GM18499 (cell line): ENCODE results near the gene SLC41A3.

ENCODE experiments used
- ATAC-seq: cut with Tn5 transposase; IDR thresholded peaks from one replicate; pipeline ENCODE4 v1.9.1; 2021; ENCODE audit warnings: moderate number of reproducible peaks; ENCODE audit not compliant: insufficient read depth, unreplicated experiment

The SLC41A3 gene

DNA sequence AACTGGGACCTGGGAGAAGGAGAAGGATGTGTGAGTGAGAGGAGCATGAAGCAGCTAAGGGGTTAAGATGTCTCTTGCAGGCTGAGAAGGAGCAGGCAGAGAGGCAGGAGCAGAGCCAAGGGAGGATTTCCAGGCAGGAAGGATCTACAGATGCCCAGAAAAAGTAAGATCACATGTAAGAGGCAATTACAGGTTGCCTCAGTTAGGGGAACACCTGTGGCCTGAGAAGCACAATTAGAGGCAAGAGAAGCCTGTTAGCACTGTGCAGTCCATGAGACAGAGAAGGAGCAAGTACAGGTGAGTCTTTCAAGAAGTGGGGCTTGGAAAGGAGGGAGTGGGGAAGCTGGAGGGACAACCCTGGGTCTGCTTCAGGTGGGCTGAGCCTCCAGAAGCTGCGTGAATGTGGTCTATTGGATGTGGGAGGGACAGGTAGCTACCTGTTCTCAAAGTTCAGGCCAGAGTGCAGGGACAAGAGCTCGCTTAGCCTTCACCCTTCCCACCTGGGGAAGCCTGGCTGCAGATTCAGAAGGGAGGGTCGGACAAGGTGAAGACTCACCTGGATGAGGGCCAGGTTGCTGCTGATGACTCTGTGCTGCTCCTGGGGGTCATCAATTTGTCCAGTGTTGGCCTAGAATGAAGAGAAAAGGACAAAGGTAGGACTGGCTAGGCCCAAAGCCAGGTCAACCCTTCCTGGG lies 50.7 kb downstream of the SLC41A3 start:
- ATAC-seq: no peak

- ATAC-seq: no peak
Observed at GRCh38 chr3:126031981-126032471, 51.9 kb downstream of the SLC41A3 start.

GRCh38 chr3:126030455-126030854 lies 53.5 kb downstream of the SLC41A3 start:
- ATAC-seq: no peak

DNA sequence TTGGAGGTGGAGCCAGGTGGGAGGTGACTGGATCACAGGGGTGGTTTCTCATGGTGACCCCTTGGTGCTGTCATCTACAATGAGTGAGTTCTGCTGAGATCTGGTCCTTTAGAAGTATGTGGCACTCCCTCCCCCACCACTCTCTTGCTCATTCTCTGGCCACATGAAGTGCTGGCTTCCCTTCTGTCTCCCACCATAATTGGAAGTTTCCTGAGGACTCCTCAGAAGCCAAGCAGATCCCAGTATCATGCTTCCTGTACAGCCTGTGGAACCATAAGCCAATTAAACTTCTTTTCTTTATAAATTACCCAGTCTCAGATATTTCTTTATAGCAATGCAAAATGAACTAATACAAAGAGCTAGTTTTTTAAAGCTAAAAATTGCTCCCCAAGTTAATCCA lies 54.7 kb downstream of the SLC41A3 start:
- ATAC-seq: no peak

GRCh38 chr3:126028096-126028495 lies 55.8 kb downstream of the SLC41A3 start:
- no peak for ATAC-seq

- ATAC-seq: no peak
Observed at GRCh38 chr3:126026761-126027160, 57.2 kb downstream of the SLC41A3 start.

GRCh38 chr3:126026277-126026751 lies 57.6 kb downstream of the SLC41A3 start:
- ATAC-seq: no peak

GRCh38 chr3:126025862-126026261 lies 58.1 kb downstream of the SLC41A3 start:
- ATAC-seq: no peak

DNA sequence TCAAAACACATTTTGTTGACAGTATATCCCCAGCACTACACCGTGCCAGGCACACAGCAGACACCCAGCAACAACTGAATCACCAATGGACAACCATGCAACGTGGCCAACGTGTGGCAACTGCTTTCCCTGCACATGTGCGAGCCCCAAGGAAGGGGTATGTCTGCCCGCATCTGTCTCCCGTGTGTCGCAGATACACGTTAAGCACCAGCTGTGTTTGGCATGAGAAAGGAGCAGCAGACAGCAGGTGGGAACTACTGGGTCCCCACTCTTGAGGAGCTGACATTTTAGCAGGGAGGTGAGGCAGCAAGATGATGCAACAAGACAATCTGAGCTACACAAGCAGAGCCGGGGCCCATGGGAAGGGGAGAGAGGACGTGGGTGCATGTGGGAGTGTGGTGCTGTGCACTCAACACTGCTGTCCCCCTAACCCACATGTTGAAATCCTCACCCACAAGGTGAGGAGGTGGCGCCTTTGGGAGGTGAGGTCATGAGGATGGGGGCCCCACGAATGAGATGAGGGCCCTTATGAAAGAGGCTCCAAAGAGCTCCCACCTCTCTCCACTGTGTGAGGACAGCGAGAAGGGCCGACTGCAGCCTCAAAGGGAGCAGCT lies 58.7 kb downstream of the SLC41A3 start:
- ATAC-seq: no peak

GRCh38 chr3:126024049-126024854 lies 59.7 kb downstream of the SLC41A3 start:
- no peak for ATAC-seq

DNA sequence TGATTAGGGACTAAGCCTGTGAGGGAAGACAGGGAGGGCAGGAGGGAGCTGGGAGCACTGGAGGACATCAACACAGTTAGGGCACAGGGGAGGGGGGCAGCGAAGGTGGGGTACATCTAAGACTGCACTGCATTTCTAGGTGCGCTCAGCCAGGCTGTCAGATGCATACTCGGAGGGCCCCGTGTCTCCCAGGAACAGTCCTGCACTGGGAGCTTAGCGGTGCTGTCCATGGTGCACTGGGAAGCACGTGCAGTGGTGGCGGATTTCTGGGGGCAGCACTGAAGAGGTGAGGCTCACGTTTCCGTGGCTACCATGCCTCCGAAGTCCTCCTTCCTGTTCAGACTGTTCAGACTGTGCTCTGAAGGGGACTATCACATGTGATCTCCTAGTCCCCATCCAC lies 60.5 kb downstream of the SLC41A3 start:
- no peak for ATAC-seq

DNA sequence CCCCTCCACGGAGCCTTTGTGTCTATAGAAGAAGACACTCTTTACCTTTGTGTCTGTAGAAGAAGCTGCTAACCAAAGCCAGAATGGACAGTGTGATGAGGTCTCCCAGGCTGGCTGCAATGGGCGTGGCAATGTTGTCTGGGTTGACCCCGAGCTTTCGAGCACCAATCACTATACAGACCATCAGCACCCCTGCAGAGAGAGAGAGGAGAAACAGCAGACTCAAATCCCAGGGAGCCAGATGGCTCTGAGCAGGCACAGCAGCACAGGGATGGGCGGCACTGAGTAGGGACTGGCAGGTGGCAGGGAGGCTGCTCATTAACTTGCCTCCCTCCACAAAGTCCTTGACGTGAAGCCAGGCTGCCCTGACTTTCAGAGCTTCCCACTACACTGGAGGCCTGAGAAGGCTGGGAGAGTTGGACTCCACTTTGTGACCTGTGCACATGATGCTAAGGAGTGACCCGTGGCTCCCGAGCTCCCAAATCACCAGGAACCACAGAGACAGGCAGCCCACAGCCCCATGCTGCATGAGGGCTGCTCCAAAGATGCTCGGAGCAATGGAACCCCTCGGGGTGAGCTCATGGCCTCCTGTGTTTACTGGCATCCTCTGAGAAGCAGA lies 61.1 kb downstream of the SLC41A3 start:
- ATAC-seq: no peak

GRCh38 chr3:126021702-126022101 lies 62.2 kb downstream of the SLC41A3 start:
- no peak for ATAC-seq

DNA sequence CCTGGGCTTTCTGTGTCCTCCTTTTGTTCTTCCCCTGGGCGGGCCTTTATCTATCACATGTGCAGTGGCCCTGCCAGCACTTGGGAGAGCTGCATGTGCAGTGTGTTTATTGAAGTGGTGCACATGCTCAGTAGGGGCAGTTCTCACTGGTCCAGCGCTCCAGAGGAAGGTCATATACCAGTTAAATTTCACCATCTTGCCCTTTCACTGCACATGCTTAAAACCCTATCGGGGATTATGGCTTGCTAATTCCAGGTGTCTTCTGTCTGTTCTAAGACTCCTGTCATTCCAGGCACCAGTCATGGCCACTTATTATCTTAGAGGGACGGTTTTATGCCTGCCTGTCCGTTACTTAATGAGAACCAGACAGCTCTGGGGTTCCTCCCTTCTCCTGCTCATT lies 62.7 kb downstream of the SLC41A3 start:
- ATAC-seq: no peak

DNA sequence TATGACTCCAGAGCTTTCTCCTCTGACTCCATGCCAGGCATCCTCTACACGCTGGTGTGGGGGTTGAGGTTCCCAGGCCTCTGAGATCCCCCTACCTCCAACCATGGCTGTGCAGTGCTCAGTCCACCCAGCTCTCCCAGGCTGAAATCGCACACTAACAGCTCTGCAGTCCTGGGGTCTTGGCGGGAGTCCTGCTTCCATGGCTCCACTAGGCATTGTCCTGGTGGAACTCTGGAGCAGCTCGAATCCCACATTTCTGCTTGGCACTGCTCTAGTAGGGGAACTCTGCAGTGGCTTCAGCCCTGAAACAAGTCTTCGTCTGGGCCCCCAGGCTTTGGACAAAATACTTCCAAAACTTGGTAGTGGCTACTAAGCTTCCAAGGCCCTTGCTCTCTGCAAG lies 64.2 kb downstream of the SLC41A3 start:
- no peak for ATAC-seq

GRCh38 chr3:126018995-126019394 lies 64.9 kb downstream of the SLC41A3 start:
- no peak for ATAC-seq

- ATAC-seq: no peak
Observed at GRCh38 chr3:126018545-126018944, 65.4 kb downstream of the SLC41A3 start.

GRCh38 chr3:126017362-126017761 lies 66.6 kb downstream of the SLC41A3 start:
- ATAC-seq: no peak

GRCh38 chr3:126016616-126017015 lies 67.3 kb downstream of the SLC41A3 start:
- no peak for ATAC-seq

DNA sequence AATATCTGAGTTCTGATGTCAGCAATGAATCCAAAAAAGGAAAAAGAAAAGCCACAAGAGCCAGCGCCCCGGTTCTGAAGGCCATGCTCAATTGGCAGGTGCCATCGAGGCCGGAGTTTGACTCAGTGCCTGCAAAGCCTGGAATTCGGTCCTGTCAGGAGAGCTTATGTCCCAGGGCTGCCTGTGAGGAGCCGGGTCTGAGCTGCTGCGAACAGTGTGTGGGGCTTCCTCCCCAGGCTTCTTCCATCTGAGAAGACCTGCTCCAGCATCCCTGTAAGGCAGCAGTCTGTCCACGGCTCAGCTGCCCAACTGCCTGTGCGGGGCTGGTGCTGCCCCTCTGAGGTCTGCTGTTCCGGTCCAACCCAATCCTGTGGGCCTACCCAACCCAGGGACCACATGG lies 68.8 kb downstream of the SLC41A3 start:
- no peak for ATAC-seq

GRCh38 chr3:126014252-126014651 lies 69.7 kb downstream of the SLC41A3 start:
- ATAC-seq: no peak
